Chondrocyte (in vitro differentiated cells): ENCODE measurements around the gene DOK5. TPM values are rescaled to one million over a fixed set of nuclear protein-coding genes. Genes with fewer than 3 reads are reported as not detected.

ENCODE experiments used
- DNase-seq: peaks from one replicate; pipeline ENCODE4 v3.0.0; 2021; ENCODE audit warnings: mixed read lengths, low spot score
- H3K27ac Mint-ChIP-seq: one replicate; pipeline ENCODE4 v1.8.0; 2021; ENCODE audit warnings: mild to moderate bottlenecking, moderate library complexity, mixed read lengths; ENCODE audit not compliant: unreplicated experiment
- H3K27me3 Mint-ChIP-seq: 2 replicates; pipeline ENCODE4 v1.8.0; 2021; ENCODE audit warnings: low read depth, mixed read lengths
- H3K36me3 Mint-ChIP-seq: 2 replicates; pipeline ENCODE4 v1.8.0; 2021; ENCODE audit warnings: low read depth, mixed read lengths
- H3K4me1 Mint-ChIP-seq: 2 replicates; pipeline ENCODE4 v1.8.0; 2021; ENCODE audit warnings: low read depth, mild to moderate bottlenecking, mixed read lengths
- H3K4me3 Mint-ChIP-seq: one replicate; pipeline ENCODE4 v1.8.0; 2021; ENCODE audit warnings: mild to moderate bottlenecking, moderate library complexity, mixed read lengths; ENCODE audit not compliant: unreplicated experiment
- H3K9me3 Mint-ChIP-seq: 2 replicates; pipeline ENCODE4 v1.8.0; 2021; ENCODE audit warnings: low read depth, mixed read lengths
- total RNA-seq: library from RNA; stranded (reverse); gene quantifications from 3 replicates; pipeline ENCODE4 v1.2.1, GENCODE V29; 2021
- TF ChIP-seq, protein P1 (sequence below): fragments of 200-600 bp; sonication (generic); IDR thresholded peaks from 2 replicates; pipeline ENCODE4 v1.5.0; 2021; ENCODE audit warnings: antibody characterized with exemption, mild to moderate bottlenecking, moderate library complexity

DOK5 gene
- total RNA-seq, 1 donor from 2014 or later, result 8.7 TPM

DNA sequence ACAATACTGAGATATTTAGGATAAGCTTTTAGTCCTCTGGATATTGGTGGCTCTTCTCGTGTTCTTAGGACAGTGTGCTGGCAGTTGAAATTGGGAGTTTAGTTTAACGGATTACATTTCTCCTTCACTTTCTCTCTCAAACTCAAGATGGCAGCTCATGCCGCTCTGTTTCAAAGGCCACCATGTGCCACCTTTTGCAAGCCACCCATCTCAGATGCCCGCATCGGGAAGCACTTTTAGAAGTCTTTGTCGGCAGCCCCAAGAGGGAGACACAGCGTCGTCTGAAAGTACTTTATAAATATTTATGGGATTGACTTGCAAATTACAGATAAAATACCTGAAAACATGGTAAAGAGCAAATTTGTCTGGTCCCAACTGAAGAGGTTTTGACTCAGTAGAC is 73.5 kb downstream of the DOK5 start:
- Mint-ChIP-seq H3K9me3 (peaks cover 9% of the 10 kb centered on the region), H3K4me1 (peaks cover 47% of the 10 kb centered on the region), H3K4me3 (no peak overlapping the region), H3K36me3 (no peaks in the 10 kb centered on the region), H3K27me3 (no peaks in the 10 kb centered on the region), H3K27ac (no peak overlapping the region)
- TF ChIP-seq, protein P1, sequence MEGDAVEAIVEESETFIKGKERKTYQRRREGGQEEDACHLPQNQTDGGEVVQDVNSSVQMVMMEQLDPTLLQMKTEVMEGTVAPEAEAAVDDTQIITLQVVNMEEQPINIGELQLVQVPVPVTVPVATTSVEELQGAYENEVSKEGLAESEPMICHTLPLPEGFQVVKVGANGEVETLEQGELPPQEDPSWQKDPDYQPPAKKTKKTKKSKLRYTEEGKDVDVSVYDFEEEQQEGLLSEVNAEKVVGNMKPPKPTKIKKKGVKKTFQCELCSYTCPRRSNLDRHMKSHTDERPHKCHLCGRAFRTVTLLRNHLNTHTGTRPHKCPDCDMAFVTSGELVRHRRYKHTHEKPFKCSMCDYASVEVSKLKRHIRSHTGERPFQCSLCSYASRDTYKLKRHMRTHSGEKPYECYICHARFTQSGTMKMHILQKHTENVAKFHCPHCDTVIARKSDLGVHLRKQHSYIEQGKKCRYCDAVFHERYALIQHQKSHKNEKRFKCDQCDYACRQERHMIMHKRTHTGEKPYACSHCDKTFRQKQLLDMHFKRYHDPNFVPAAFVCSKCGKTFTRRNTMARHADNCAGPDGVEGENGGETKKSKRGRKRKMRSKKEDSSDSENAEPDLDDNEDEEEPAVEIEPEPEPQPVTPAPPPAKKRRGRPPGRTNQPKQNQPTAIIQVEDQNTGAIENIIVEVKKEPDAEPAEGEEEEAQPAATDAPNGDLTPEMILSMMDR, result no peak
- no peak for DNase-seq

DNA sequence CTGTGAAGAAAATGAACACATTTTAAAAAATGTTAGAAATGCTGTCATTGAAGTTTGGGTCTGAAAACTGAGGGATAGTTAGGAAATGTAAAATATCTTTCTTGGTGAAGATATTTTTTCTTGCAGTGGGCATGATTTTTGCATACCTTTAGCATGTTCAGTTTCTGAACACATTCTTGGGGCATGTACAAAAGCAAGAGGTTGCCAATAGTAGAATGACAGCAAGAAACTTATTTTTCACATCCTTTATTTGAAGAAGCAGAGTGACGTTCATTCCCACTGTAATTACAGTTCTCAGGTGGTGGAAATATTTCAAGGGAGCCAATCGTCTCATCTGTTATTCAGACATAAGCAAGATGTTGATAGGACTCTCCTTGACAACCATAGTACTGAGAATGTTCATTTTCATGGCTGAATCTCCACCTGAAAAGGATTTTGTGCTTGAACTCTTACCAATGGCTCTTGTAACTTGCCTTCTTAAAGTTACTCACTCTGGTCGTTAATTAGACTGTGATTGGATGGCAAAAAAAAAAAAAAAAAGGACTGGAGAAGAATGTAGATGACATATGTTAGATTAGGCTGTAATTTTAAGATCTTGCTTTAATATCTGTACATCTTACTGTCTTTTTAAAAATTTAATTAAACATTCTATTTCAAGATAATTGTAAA is 74.4 kb downstream of the DOK5 start:
- H3K9me3 Mint-ChIP-seq, result peaks cover 5% of the 10 kb centered on the region
- H3K4me3 Mint-ChIP-seq, result peak overlapping the region; percentile 47
- TF ChIP-seq, protein P1, result no peak
- peak overlapping the region; percentile 95 for H3K27ac Mint-ChIP-seq
- H3K36me3 Mint-ChIP-seq, result no peaks in the 10 kb centered on the region
- DNase-seq, result no peak
- peaks cover 47% of the 10 kb centered on the region for H3K4me1 Mint-ChIP-seq
- no peaks in the 10 kb centered on the region for H3K27me3 Mint-ChIP-seq

DNA sequence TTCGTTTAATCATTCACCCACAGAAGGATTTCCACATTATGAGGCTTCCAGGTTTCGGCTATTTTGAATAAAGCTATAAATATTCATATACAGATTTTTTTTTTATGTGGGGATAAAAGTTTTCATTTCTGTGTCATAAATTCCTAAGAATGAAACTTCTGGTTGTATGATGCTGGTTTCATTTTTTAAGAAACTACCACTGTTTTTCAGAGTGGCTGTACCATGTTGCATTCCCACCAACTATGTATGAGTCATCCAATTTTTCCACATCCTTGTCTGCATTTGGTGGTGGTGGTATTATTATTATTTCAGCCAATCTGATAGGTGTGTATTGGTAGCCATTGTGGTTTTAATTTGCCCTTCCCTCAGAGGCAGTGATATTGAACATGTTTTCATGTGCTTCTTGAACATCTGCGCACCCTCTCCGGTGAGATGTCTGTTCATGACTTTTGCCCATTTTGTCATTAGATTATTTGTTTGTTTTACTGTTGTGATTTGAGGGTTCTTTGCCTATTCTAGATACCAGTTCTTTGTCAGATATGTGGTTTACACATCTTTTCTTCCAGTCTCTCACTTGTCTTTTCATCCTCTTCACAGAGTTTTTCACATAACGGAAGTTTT is 75.5 kb downstream of the DOK5 start:
- H3K27ac Mint-ChIP-seq, result peak overlapping the region; percentile 46
- no peaks in the 10 kb centered on the region for H3K27me3 Mint-ChIP-seq
- DNase-seq, result no peak
- no peaks in the 10 kb centered on the region for H3K36me3 Mint-ChIP-seq
- H3K9me3 Mint-ChIP-seq, result peaks cover 5% of the 10 kb centered on the region
- TF ChIP-seq, protein P1, result no peak
- peaks cover 38% of the 10 kb centered on the region for H3K4me1 Mint-ChIP-seq
- no peak overlapping the region for H3K4me3 Mint-ChIP-seq

DNA sequence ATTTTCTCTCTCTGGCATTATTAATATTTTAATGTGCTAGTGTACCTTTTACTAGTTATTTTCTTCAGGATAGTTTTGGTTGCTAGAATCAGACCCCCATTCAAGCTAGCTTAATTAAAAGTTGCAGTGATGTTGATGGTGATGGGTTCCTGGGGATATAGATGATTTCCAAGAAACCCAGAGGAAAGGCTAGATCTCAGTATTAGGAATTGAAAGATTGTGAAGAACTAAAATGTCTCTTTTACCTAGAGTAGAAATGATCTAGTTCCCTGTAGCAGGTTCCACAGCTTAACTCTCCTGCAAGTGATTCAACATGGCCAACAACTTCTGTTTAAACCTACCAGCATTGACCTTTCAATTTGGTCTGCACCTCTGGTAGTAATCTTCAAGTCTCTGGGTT is 78.6 kb downstream of the DOK5 start:
- TF ChIP-seq, protein P1, result no peak
- Mint-ChIP-seq H3K9me3 (peaks cover 5% of the 10 kb centered on the region), H3K4me3 (no peak overlapping the region), H3K27me3 (no peaks in the 10 kb centered on the region), H3K27ac (no peak overlapping the region), H3K36me3 (no peaks in the 10 kb centered on the region), H3K4me1 (peaks cover 45% of the 10 kb centered on the region)
- no peak for DNase-seq

DNA sequence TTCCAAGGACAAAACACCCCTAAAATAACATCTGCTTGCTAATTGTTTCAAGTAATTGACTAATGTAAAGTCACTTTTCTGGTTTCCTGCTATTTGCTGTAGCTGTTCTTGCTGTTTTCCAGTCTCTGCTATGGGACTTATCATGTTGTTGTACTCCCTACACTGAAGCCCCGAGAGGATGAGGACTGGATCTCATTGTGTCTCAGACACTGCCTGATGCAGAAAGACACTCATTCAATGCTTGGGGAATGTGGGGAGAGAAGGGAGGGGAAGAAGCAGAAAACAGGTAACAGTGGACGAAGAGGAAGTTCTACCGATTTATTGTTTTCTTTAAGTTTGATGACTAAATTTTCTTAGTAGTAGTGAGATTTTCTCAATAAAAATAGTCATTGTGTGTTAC is 79.8 kb downstream of the DOK5 start:
- Mint-ChIP-seq H3K4me3 (no peak overlapping the region), H3K9me3 (peaks cover 5% of the 10 kb centered on the region), H3K4me1 (peaks cover 34% of the 10 kb centered on the region), H3K27me3 (no peaks in the 10 kb centered on the region), H3K36me3 (no peaks in the 10 kb centered on the region), H3K27ac (no peak overlapping the region)
- no peak for DNase-seq
- TF ChIP-seq, protein P1, result no peak
